ENCODE results near the gene KIAA0319L.

GRCh38 chr1:35466120-35466519 lies 91.1 kb downstream of the KIAA0319L start:
- no peak for TF ChIP-seq CTCF (IDR thresholded peaks at IDR 0.05)
- no peak for TF ChIP-seq POLR2AphosphoS5 (IDR thresholded peaks at IDR 0.05)

All from prostate gland (tissue), 2 donors.